Liver (tissue), 3 donors: ENCODE measurements around the gene GGTLC2.

ENCODE experiments used
- CTCF ChIP-seq: fragments of 150-350 bp; IDR thresholded peaks from 2 replicates; pipeline ENCODE4 v1.5.1; 2017; ENCODE audit warnings: improper control_type of control experiment, low read depth, low read length; ENCODE audit not compliant: missing input control
- GABPA ChIP-seq, 2 donors: IDR thresholded peaks in 1 of 2; conservative IDR thresholded peaks in 1 of 2; 2 replicates each; pipeline ENCODE4 v1.6.1; 2016; ENCODE audit warnings: antibody characterized with exemption in 2 of 2, mild to moderate bottlenecking in 1 of 2, moderate library complexity in 1 of 2
- RAD21 ChIP-seq, 2 donors: IDR thresholded peaks; 2 replicates each; pipeline ENCODE4 v1.6.1; 2016; ENCODE audit warnings: antibody characterized with exemption in 2 of 2, mild to moderate bottlenecking in 2 of 2
- REST ChIP-seq: IDR thresholded peaks from 2 replicates; pipeline ENCODE4 v1.6.1; 2016; ENCODE audit warnings: antibody characterized with exemption, mild to moderate bottlenecking
- donor health status: healthy.
- donor health status: healthy.

GRCh38 chr22:22599248-22599647 is 45.2 kb upstream of the GGTLC2 start:
- no peak for TF ChIP-seq REST
- TF ChIP-seq CTCF = no peak
- TF ChIP-seq RAD21 (IDR thresholded peaks at IDR 0.05) = no peak
- no peak for TF ChIP-seq GABPA (IDR thresholded peaks at IDR 0.05 in 1 of 2, conservative IDR thresholded peaks at IDR 0.05 in 1 of 2)
